H7 (cell line): ENCODE data around the gene TEP1. TPM values are rescaled to one million over a fixed set of nuclear protein-coding genes. Genes with fewer than 3 reads are reported as not detected.
"Not testable (repeated sequence)": the region's sequence is repeated elsewhere in the genome, so short reads cannot be mapped to it uniquely, and the experiment has no call there.

Experiments
- DNase-seq: peaks from one replicate; pipeline ENCODE4 v3.0.0; 2012
- H3K27me3 ChIP-seq: 2 replicates; pipeline ENCODE4 v1.6.0; 2011; ENCODE audit warnings: mild to moderate bottlenecking, low read length; ENCODE audit not compliant: control insufficient read depth, insufficient read depth
- H3K36me3 ChIP-seq: replicated peaks from 2 replicates; pipeline ENCODE4 v1.5.1; 2011; ENCODE audit warnings: low read length; ENCODE audit not compliant: control insufficient read depth, insufficient read depth
- H3K4me3 ChIP-seq: 2 replicates; pipeline ENCODE4 v1.5.1; 2011; ENCODE audit warnings: low read depth, mild to moderate bottlenecking, control low read depth, low read length, moderate library complexity; ENCODE audit not compliant: insufficient read depth
- total RNA-seq: library from RNA; depleted of rRNA; stranded (reverse); fragments of >200 nt; shearing (Covaris generic); gene quantifications from 2 replicates; pipeline ENCODE4 v1.2.3, GENCODE V29; 2014

TEP1 gene
- total RNA-seq, 1 experiment from 2014 or later: 10.5 TPM

GRCh38 chr14:20350860-20351259 is 62.4 kb downstream of the TEP1 start:
- Histone ChIP-seq H3K27me3 (no peaks in the 10 kb centered on the region), H3K36me3 (peaks cover 22% of the 10 kb centered on the region), H3K4me3 (no peak overlapping the region)
- no peak for DNase-seq

GRCh38 chr14:20350282-20350681 is 63.0 kb downstream of the TEP1 start:
- Histone ChIP-seq H3K4me3 (no peak overlapping the region), H3K36me3 (peaks cover 27% of the 10 kb centered on the region), H3K27me3 (no peaks in the 10 kb centered on the region)
- DNase-seq: no peak

DNA sequence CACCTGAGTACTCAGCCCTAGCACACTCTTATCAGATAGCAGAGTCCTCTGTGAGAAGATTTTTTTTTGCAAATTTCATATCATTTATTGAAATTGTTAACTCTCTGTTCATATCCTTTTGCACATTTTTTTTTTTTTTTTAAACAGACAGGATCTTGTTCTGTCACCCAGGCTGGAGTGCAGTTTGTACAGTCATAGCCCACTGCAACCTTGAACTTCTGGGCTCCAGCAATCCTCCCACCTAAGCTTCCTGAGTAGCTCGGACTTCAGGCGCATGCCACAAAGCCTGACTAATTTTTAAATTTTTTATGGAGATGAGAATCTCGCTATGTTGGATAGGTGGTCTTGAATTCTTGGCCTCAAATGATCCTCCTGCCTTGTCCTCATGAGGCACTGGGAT is 65.6 kb downstream of the TEP1 start:
- no peaks in the 10 kb centered on the region for H3K27me3 ChIP-seq
- DNase-seq: no peak
- H3K36me3 ChIP-seq: peaks cover 26% of the 10 kb centered on the region
- H3K4me3 ChIP-seq: no peak overlapping the region

- no peak for DNase-seq
- no peaks in the 10 kb centered on the region for H3K27me3 ChIP-seq
- H3K36me3 ChIP-seq: peaks cover 20% of the 10 kb centered on the region
- no peak overlapping the region for H3K4me3 ChIP-seq
These were observed 66.6 kb downstream of the TEP1 start for GRCh38 chr14:20346713-20347112.

- Histone ChIP-seq H3K27me3 (no peaks in the 10 kb centered on the region), H3K4me3 (no peak overlapping the region), H3K36me3 (peaks cover 18% of the 10 kb centered on the region)
- no peak for DNase-seq
These were observed 67.9 kb downstream of the TEP1 start for GRCh38 chr14:20345366-20345765.

- Histone ChIP-seq H3K36me3 (peaks cover 13% of the 10 kb centered on the region), H3K4me3 (peak overlapping the region; percentile 78), H3K27me3 (no peaks in the 10 kb centered on the region)
- DNase-seq: no peak
These were observed 69.5 kb downstream of the TEP1 start for GRCh38 chr14:20343862-20344220.

DNA sequence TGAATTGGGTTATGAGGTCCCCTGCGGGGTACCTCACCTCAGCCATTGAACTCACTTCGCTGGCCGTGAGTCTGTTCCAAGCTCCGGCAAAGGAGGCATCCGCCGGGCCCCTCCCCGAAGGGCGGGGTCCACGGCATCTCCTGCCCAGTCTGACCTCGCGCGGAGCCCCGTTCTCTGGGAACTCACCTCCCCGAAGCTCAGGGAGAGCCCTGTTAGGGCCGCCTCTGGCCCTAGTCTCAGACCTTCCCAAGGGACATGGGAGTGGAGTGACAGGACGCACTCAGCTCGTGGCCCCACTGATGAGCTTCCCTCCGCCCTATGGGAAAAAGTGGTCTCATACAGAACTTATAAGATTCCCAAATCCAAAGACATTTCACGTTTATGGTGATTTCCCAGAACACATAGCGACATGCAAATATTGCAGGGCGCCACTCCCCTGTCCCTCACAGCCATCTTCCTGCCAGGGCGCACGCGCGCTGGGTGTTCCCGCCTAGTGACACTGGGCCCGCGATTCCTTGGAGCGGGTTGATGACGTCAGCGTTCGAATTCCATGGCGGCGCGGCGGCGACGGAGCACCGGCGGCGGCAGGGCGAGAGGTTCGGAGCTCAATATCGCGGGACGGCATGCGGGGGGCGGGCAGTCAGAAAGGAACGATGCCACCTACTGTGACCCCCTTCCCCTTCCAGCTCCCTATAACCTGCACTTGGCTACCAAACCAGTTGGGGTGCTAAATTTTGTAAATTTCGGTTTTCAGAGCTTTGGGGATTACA is 70.0 kb downstream of the TEP1 start, which contains the start of gene PARP2:
Gene PARP2 (plus strand): TSS at position 544 of the 770 bp plus-strand sequence. CDS start 7 bp downstream, at position 551.
- Histone ChIP-seq H3K36me3 (peaks cover 12% of the 10 kb centered on the region), H3K4me3 (peak within 1 kb of the TSS; percentile 78), H3K27me3 (no peaks in the 10 kb centered on the region)
- peak; percentile 96 for DNase-seq

DNA sequence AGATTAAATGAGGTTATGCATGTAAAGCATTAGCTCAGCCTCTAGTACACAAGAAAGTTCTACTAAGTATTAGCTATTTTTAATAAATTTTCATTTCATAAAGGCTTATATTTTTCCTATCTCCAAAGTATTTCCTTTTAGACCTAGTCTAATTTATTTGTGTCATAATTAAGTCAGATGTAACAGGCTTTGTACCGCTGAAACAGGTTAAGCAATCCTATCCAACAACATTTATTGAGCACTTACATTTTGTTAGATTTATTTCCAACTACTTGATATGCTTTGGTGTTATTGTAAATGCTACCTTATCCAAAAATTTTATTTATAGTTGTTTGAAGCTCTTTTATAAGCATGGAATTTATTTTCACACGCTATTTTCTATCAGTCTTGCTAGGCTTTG is 71.7 kb downstream of the TEP1 start:
- H3K27me3 ChIP-seq: no peaks in the 10 kb centered on the region
- no peak for DNase-seq
- H3K36me3 ChIP-seq: peaks cover 7% of the 10 kb centered on the region
- H3K4me3 ChIP-seq: peak overlapping the region; percentile 60

DNA sequence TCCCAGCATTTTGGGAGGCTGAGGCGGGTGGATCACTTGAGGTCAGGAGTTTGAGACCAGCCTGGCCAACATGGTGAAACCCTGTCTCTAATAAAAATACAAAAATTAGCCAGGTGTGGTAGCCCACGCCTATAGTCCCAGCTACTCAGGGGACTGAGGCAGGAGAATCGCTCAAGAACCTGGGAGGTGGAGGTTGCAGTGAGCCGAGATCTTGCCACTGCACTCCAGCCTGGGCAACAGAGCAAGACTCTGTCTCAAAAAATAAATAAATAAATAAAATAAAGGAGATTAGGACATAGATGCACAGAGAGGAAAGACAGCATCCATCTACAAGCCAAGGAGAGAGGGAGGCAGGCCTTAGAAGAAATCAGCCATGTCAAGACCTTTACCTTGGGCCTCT is 72.3 kb downstream of the TEP1 start:
- H3K36me3 ChIP-seq, H3K4me3 ChIP-seq, H3K27me3 ChIP-seq, DNase-seq: not testable (repeated sequence)

- H3K4me3 ChIP-seq: no peak overlapping the region
- DNase-seq: no peak
- H3K27me3 ChIP-seq: no peaks in the 10 kb centered on the region
- H3K36me3 ChIP-seq: peaks cover 1% of the 10 kb centered on the region
These were observed 79.3 kb downstream of the TEP1 start for GRCh38 chr14:20334017-20334416.

GRCh38 chr14:20333494-20333841 is 79.8 kb downstream of the TEP1 start:
- peaks cover 7% of the 10 kb centered on the region for H3K36me3 ChIP-seq
- no peak for DNase-seq

DNA sequence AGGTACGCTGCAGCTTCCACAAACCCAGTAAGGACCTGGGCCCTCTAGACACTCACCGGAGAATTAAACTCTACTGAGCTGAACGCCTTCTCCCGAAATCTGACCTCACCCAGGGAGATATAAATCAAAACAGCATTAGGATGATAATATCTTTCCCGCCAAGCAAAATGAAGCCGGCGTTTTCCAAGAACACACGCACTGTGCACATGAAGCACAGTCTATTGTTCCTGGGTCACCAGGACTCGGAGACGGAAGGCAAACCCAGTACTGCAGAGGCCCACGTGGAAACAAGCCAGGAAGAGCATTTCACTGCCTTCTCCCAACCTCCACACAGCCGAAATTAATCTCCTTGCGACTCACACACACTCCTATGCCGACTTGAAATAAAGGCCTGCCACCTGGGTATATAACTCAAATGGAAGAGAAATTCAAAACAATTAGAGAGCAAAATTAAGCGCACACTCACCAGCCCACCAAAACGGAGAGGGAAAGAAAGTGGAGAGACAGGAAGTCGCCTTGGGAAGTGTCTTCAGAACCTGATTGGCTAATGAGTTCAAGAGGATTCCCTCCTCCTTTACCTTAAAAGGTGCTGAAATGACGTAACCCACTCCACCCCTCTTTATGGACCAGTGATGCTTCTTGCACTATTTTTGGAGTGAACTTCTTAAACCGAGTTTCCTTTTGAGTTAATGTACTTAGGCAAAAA is 80.4 kb downstream of the TEP1 start, which contains the start of gene CCNB1IP1:
Gene CCNB1IP1 (minus strand): TSS at position 492 of the 706 bp plus-strand sequence. CDS start 16,756 bp downstream, outside the sequence.
- peak; percentile 88 for DNase-seq
- H3K27me3 ChIP-seq: no peaks in the 10 kb centered on the region
- peak within 1 kb of the TSS; percentile 71 for H3K4me3 ChIP-seq
- peaks cover 8% of the 10 kb centered on the region for H3K36me3 ChIP-seq

More at GRCh38 chr14:20333494-20333841, 79.8 kb downstream of the TEP1 start:
- Histone ChIP-seq H3K27me3 (no peaks in the 10 kb centered on the region), H3K4me3 (no peak overlapping the region; the same call in 1 of the 2 replicates)

- Histone ChIP-seq H3K36me3 (peaks cover 10% of the 10 kb centered on the region), H3K4me3 (peak overlapping the region; percentile 71)
- DNase-seq: no peak
These were observed 80.9 kb downstream of the TEP1 start for GRCh38 chr14:20332431-20332787.

DNA sequence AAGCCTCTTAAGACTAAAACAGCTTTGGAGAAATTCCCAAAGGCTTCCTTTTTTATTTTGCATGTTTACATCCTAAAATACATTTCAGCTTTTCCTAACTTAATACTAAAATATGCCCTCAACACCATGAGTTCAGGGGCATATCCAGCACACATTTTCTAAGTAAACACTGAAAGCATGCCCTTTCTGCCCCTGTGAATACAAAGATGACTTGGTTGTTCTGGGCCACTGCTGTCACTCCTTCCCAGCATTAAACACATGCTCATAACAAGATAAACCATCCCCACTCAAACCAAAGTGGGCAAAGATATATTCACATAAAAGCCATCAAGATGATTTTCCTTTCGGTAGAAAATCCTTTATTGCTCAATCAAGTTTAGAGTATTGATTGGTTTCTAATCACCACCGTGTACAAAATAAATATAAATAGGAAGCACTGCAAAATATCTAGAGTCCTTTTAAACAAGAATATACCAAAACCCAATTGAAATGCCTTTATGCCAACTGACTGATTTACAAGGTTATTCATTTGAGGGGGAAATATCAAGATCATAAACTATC is 82.2 kb downstream of the TEP1 start:
- H3K36me3 ChIP-seq: peaks cover 20% of the 10 kb centered on the region
- H3K27me3 ChIP-seq: no peaks in the 10 kb centered on the region
- DNase-seq: no peak
- no peak overlapping the region for H3K4me3 ChIP-seq

More at GRCh38 chr14:20332431-20332787, 80.9 kb downstream of the TEP1 start:
- no peaks in the 10 kb centered on the region for H3K27me3 ChIP-seq

DNA sequence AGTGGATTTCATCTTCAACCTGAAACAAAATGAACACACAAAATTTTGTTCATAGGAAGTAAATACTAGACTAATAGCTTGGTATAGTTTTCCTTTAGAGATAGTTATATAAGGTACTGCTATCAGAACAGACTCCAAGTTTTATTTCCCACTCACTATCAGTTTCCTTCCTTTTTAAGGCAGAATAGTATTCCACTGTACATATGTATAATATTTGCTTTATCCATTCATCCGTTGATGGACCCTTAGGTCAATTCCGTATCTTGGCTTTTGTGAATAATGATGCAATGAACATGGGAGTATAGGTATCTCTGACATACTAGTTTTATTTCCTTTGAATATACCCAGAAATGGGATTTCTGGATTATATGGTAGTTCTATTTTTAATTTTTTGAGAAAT is 83.9 kb downstream of the TEP1 start:
- peaks cover 30% of the 10 kb centered on the region for H3K36me3 ChIP-seq
- H3K4me3 ChIP-seq: no peak overlapping the region
- no peak for DNase-seq

More for the DNA sequence above, 83.9 kb downstream of the TEP1 start:
- H3K27me3 ChIP-seq: no peaks in the 10 kb centered on the region
